ENCODE data around the gene UNC119.

The UNC119 gene

DNA sequence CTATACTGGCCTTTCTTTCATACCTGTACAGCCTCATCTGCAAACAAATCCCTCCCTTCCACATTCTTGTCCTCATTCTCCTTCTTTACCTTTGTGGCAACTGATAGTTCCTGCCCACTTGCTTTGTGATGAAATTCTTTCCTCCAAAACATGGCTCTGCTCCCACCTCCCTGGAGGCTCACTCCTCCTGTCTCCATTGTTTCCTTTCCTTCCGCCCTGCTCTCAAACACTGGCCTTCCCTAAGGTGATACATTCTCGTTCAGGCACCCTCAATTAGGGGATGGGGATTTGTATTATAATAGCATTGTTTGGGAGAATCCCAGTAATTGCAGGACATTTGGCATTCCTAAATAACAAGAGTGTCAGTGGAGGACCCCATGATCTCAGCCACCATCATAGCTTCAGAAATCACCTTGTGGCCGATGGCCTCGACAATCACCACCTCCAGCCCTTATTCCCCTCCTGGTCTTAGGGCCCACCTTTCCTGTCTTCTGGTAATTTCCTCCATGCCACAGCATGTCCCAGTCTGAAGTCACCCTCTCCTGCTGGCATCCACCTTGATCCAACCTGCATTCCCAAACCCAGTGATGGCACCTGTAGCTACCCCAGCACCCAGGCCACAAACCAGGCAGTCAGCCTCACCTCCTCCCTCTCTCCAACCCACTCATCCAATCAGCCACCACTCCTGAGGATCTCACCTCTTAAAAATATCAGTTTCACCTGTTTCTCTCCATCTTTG, 7.9 kb downstream of the UNC119 start:
- no peak for DNase-seq (ENCODE audit: low spot score)

DNA sequence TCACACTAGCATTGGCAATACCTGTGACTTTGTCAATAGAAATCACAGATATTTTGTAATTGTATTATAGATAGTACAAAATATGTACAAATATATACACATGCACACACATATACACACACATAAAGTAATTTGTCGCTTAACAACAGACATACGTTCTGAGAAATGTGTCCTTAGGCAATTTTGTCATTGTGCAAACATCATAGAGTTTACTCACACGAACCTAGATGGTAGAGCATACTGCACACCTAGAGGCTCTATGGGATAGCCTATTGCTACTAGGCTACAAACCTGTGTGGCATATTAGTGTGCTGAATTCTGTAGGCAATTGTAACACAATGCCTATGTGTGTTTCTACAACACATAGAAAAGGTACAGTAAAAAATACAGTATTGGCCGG, 11.0 kb downstream of the UNC119 start:
- no peak for DNase-seq (ENCODE audit: low spot score)

DNA sequence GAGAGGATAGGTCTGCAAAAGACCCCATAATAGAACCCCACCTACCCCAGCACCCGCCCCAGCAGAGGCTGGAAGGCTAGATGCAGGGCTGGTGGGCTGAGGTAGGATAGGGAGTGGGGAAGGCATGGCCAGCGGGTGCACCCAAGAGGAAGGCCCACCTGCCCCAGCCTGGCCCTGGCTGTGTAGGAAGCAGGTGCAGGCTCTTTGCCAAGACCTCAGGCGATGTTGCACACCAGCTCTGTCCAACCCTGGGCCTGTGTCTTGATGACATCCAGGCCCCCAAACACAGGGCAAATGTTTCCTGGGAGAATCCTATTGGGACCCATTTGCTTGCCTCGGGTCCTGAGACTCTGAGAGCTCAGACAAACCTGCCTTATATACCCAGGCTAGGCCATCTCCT, 12.2 kb downstream of the UNC119 start:
- no peak for DNase-seq (ENCODE audit: low spot score)

DNA sequence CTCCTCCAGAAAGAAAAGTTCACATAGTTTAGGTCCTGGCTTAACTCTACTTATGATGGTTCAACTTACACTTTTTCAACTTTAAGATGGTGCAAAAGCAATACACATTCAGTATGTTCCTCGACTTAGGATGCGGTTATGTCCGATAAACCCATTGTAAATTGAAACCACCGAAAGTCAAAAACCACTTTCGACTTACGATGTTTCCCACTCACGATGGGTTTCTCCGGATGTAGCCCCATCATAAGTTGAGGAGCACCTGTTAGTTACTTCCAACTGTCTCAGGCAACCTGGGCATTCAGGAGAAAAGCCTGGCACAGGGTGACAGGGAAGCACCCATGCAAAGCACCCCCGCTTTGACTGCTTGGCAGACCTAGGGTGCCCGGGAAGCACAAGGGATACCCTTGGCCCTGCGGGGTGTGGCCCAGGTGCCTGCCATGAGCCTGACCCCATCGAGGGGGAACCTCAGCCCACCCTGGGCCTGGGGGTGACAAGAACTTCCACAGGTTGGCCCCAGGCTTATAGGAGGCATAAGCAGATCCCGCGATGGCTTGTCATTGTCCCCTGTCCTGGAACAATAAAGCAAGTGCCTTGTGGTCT, 14.0 kb downstream of the UNC119 start:
- DNase-seq (ENCODE audit: low spot score) = no peak

DNA sequence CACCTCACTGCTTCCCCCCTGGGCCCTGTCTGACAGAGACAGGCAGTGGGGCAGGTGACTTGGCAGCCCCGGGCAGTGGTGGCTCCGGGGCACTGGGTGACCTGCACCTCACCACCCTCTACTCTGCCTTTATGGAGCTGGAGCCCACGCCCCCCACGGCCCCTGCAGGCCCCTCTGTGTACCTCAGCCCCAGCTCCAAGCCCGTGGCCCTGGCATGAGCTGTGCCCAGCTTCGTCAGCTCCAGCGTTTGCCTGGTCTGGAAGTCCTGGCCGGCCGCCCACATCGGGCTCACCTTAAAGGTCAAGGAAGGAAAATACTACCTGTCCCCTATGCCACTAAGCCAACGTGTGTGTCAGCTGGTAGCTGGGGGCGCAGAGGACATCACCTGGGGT, 15.2 kb downstream of the UNC119 start:
- DNase-seq (ENCODE audit: low spot score) = no peak

DNA sequence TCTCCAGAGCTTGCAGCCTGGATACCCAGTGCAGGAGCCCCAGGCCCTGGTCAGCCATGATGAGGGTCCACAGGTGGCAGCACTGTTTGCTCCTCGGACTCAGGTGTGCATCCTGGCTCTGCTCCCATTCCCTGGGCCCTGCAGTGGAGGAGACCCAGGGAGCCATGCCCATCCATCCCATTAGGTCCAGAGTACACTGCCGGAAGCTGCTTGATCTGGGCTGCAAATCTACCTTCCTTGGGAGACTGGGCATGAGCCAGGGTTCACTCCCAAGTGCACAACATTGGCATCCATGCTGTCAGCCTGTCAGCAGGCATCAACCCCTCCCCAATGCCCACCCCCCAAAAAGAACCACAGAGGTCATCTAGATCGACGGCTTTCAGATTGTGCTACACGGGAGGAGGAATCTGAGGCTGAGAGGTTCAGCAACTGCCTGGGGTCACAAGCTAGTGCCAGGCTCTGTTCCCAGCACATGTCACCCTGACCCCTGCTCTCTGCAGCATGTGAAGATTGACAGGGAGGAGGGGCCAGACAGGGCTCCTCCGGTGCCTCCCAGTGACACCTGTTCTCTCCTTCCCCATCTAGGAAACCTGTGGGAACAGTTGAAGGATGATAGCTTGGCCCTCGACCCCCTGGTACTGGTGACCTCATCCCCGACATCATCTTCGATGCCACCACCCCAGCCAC, 15.7 kb downstream of the UNC119 start:
- no peak for DNase-seq (ENCODE audit: low spot score)

DNA sequence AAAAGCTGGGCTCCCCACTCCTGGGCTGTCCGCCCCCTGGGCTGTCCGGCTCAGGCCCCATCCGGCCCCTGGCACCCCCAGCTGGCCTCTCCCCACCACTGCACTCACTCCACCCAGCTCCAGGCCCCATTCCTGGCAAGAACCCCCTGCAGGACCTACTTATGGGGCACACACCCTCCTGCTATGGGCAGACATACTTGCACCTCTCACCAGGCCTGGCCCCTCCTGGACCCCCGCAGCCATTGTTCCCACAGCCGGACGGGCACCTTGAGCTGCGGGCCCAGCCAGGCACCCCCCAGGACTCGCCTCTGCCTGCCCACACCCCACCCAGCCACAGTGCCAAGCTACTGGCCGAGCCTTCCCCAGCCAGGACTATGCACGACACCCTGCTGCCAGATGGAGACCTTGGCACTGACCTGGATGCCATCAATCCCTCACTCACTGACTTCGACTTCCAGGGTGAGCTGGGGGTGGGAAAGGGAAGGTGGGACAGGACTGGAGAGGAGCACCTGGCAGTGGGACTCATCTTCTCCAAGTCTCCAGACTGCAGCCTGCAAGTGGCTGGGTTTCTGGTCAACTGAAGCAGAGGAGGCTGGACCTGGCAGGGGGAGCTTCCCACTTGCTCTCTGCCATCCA, 17.6 kb downstream of the UNC119 start:
- no peak for DNase-seq (ENCODE audit: low spot score)

DNA sequence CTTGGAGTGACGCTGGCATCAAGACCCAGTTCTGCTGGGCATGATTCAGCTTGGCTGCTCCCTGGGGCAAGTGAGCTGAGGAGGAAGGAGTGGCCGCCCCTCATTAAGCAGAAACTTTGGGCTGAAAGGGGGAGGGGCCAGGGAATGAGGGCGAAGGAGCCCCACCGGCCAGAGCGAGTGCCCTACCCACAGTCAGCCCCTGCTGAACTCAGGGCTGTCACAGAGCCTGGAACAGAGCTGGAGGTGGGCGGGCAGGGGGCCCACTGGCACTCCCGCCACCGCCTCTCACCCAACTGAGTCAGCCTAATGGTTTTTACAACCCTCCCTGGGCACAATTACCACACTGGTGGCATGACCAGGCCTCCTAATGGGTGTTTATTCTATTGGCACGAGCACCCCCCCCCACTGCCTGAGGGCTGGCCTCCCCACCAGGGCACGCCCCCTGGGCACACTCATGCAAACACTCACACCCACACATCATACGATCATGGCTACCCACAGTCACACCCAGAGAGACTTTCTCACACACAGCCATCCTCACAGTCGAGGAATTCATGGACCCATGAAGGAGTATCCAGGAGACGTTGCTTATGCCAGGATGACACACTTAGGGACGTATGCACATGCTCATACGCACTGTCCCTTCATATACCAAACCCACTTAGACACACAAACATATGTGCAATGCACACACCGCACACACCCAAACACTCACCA, 19.2 kb downstream of the UNC119 start:
- DNase-seq (ENCODE audit: low spot score) = peak; percentile 32

DNA sequence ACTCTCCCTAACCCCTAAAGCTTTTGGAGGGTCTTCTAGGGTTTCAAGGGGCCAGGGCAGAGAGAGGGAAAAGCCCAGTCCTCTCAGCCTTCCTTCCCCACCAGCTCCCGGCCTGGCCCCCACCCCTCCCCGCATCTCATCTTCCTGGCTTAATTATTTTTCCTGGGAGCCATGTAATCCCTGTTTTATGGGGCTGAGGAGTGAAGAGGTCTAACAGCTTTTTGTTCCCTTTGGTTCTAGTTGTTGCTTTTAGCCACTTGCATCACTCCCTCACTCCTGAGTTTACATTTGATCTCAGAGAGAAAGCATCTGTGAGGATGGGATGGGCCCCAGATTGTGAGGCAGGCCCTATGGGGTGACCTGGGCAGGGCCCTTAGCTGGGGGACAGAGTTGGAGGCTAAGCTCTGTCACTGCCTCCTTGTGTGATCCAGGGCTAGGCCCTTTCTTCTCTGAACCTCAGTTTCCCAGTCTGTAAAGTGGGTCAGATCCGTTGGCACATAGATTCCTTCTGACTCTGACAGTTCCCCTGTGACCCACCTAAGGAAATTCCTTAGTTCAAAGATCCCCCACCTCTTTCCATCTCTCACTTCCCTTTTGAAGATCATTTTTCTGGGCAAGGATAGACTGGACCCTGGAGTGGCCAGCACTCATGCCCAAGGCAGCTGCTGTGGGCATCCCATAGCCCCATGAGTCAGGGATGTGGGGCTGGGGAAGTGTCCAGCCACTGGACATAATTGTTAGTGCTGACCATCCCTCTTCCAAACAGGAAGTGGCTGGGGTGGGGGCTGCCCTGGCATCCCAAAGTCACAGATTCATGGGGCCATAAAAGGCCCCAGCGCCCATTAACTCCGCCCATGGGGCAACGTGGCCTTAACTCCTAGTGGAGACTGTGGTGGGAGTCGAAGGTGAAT, 20.1 kb downstream of the UNC119 start:
- DNase-seq (ENCODE audit: low spot score) = no peak

DNA sequence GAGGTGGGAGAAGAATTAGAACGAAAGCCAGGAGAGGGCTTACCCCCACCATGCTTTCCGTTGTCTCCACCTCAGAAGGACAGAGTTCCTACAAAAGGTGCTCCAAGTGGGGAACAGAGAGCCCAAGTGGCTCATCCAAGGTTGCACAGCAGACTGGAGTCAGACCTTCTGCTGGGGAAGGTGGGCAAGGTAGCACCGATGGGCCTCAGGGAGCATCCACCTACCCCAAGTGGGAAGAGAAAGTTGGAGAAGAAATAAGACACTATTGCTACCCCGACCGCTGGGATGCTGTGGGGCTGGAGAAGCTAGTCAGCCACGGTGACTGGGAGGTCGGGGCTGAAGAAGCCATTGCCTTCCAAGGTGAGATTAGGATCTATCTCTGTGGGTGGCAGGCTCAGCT, 21.5 kb downstream of the UNC119 start:
- DNase-seq (ENCODE audit: low spot score) = no peak

DNA sequence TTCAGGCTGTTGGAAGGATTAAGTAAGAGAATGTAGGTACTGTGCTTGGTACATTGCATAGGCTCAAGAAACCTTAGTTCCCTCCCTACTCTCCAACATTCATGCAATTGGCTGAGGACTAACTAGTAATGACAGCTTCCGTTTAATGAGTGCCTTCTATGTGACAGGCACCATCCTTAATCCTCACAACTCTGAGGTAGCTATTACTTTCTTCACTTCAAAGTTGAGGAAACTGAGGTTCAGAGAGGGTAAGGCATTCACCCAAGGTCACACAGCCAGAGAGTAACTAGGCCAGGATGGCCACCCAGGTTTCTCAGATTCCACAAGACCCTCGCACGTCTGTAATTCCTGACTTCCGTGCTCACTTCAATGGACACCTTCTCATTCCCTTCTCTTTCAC, 22.2 kb downstream of the UNC119 start:
- no peak for DNase-seq (ENCODE audit: low spot score)

DNA sequence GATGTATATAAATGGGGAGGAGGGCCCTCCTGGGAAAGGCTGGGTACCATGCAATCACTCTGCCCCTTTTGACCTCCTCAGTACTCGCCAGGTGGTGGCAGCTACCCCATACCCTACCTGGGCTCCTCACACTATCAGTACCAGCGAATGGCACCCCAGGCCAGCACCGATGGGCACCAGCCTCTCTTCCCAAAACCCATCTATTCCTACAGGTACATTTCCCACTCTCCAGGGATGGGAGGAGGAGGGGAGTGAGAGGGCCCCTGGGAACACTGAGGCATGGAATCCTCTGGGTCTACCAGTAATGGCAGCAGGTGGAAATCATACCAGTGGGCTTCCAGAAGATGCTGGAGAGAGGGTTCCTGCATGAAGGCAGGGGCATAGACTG, 23.4 kb downstream of the UNC119 start:
- no peak for DNase-seq (ENCODE audit: low spot score)

DNA sequence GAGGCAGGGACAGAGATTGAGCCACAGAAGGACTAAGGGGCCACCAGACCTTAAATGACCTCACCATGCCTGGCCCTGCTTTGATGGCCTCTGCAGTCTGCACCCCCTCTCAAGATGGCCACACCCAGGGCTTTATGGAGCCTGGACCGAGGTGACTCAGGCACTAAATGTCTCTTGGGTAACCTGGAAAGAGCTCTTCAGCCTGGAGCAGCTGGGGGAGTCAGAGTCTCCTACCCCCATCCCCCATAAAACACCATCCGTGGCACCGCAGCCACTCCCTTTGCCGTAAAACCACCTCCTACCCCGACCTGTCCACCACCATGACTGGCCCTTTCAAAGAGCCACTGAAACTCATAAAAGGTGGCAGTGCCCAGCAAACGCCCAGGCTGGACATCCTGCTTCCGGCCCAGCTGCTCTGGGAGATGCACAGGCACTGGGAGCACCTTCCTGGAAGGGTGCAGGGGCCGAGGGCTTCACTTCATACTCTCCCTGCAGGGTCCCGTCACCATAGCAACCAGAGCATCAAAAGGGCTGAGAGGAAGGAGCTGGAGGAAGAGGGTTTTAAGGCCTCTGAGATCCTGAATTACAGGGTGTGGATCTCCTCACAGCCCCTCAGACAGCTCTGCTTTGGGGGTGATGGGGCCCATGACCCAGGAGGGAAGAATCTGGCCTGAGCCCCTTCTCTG, 24.0 kb downstream of the UNC119 start:
- no peak for DNase-seq (ENCODE audit: low spot score)

DNA sequence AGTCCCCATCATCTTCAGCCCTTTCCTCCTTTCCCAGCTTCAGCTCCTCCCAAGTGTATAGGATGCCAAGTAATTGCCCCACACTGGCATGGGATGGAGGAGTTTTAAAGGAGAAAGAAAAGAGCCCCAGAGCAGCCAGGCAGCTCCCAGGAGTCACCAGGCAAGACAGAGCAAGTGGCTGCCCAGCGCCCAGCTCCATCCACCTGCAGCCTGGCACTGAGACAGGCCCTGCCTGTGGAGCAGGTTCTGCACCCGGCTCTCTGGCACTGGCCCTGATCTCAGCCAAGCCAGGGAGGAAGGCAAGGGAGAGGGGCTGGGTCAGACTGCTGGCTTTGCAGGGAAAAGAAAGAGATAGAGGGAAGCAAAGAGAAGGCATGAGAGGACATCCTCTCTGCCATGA, 24.6 kb downstream of the UNC119 start:
- no peak for DNase-seq (ENCODE audit: low spot score)

DNA sequence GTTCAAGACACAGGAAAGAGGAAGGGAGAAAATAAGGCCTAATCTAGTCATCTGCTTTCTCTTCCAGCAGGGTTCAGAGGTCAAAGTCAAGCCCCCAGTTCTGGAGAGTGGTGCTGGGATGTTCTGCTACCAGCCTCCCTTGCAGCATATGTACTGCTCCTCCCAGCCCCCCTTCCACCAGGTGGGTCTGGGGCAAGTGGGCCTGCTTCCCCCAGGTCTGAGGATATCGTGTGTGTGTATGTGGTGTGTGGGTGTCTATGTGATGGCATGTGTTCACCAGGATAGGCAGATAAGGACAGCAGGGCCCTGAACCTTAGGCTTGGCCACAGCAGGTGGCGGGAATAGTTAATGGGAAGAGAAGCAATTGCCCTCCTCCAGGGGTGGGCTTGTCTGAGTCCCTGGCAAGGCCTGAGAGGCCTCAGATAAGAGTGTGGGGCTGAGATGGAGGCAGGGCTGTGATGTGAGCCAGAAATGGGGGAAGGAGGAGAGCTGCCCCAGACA, 25.2 kb downstream of the UNC119 start:
- no peak for DNase-seq (ENCODE audit: low spot score)

DNA sequence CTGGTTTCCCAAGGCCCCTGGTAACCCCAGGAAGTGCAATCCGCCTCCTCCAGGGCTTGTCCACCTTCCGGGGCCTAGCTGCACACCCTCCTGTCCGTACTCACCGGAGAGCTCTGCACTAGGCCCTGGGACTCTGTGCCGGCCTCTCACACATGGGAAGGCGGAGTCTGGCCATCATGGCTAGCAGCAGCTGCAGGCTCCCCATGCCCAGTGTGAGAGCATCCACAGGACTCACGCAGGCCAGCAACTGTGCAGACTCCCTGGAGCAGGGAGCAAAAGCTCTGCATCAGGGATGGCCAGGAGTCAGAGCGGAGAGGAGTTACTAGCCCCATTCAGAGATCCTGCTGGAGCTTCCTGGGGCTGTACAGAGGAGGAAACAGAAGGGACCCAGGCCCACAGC, 26.0 kb downstream of the UNC119 start:
- DNase-seq (ENCODE audit: low spot score) = no peak

DNA sequence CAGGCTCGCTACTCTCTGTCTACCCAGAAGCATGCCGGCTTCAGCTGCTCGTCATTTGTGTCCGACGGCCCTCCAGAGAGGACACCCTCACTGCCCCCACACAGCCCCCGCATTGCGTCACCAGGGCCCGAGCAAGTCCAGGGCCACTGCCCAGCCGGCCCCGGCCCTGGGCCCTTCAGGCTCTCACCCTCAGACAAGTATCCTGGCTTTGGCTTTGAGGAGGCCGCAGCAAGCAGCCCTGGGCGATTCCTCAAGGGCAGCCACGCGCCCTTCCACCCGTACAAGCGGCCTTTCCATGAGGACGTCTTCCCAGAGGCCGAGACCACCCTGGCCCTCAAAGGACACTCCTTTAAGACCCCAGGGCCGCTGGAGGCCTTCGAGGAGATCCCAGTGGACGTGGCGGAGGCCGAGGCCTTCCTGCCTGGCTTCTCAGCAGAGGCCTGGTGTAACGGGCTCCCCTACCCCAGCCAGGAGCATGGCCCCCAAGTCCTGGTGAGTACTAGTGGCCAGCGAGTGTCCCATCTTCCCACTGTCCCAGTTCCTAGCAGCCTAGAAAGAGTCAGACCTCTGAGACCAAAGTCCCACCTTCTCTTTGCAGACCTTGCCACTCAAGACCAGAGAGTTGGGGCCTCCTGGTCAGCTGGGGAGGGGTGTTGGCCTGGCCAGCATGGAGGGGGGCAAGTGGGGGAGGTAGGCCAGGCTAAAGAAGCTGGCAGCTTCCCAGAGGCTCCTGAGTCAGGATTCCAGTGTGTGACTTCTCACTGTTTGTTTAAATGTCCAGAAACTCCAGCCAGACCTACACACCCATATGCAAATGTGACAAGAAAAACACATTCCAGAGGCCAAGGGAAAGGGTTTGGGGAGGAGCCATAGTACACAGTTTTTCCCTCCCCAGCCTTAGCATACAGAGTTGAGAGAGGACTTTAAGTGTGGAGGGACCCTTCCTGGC, 27.7 kb downstream of the UNC119 start:
- DNase-seq (ENCODE audit: low spot score) = peak; percentile 77

DNA sequence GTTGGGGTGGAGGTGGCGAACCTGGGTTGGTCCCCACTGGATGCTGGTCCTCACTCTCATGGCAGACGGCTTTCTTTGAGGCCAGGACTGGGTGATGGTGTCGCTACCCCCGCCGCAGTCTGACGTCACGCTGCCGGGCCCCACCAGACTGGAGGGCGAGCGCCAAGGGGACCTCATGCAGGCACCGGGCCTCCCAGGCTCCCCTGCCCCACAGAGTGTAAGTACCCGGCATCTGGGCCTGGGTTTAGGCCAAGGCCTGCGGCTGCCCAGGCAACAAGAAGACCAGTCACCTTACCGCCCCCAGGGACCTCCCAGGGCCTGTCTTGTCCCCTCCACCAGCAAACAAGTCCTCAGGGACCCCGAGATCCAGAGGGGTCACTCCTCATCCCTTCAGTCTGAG, 28.5 kb downstream of the UNC119 start:
- DNase-seq (ENCODE audit: low spot score) = no peak

DNA sequence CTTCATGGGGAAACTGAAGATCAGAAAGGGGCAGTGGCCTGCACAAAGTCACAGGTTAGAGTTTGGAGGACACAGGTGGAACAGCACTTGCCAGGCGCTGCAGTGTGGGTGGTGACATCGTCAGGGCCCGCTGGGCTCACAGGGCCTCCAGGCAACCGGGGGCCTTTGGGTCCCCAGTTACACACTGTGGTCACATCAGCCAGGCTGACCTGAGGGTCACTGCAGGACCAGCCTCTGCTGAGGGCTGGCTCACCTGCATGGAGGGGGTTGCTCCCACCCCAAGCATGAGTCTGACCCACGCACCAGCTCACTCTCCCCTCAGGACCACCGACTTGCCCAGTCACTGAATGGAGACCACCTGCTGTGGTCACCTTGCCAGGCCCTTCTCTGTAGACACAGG, 29.2 kb downstream of the UNC119 start:
- no peak for DNase-seq (ENCODE audit: low spot score)

Measured in kidney tubule cell (primary cell).